Body of pancreas (tissue), 4 donors: Measurements from ENCODE around the gene DNAJC10.

Experiments
- POLR2A ChIP-seq, 3 donors: fragments of 450-650 bp; IDR thresholded peaks; one replicate each; pipeline ENCODE4 v1.6.1; 2016; ENCODE audit warnings: antibody characterized with exemption in 3 of 3, mild to moderate bottlenecking in 2 of 3
- TF ChIP-seq, protein P1 (sequence below), 7 experiments: fragments of 450-650 bp in 4 of 7; fragments of 200-600 bp in 3 of 7; sonication (generic) in 3 of 7; IDR thresholded peaks; one replicate each; pipeline ENCODE4 v1.5.1; 2016 to 2019; ENCODE audit warnings: antibody characterized with exemption in 7 of 7

DNA sequence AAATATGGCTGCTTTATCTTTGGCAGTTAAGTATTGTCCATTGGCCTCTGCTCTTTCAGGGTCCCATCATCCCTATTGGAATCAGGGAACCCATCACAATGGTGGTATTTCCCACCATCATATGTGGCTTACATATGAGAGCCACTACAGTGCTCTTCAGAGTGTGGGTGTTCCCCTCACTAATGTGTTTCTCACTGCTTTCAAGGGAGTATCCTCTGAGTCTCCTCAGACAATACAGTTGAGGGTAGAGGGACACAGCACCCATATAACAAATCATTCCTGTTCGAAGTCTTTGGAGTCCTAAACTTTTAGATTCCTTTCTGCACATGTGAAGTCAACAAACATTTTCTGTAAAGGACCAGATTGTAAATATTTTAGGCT, 48.8 kb upstream of the DNAJC10 start:
- TF ChIP-seq, protein P1, sequence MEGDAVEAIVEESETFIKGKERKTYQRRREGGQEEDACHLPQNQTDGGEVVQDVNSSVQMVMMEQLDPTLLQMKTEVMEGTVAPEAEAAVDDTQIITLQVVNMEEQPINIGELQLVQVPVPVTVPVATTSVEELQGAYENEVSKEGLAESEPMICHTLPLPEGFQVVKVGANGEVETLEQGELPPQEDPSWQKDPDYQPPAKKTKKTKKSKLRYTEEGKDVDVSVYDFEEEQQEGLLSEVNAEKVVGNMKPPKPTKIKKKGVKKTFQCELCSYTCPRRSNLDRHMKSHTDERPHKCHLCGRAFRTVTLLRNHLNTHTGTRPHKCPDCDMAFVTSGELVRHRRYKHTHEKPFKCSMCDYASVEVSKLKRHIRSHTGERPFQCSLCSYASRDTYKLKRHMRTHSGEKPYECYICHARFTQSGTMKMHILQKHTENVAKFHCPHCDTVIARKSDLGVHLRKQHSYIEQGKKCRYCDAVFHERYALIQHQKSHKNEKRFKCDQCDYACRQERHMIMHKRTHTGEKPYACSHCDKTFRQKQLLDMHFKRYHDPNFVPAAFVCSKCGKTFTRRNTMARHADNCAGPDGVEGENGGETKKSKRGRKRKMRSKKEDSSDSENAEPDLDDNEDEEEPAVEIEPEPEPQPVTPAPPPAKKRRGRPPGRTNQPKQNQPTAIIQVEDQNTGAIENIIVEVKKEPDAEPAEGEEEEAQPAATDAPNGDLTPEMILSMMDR (IDR thresholded peaks at IDR 0.05), result no peak
- TF ChIP-seq POLR2A (IDR thresholded peaks at IDR 0.05), result no peak
